Right ventricle myocardium inferior (tissue), 1 donor: Measurements from ENCODE around the gene TMEM41B. TPM values are rescaled to one million over a fixed set of nuclear protein-coding genes. Genes with fewer than 3 reads are reported as not detected.
"Not testable (repeated sequence)": the region's sequence is repeated elsewhere in the genome, so short reads cannot be mapped to it uniquely, and the experiment has no call there.

Source experiments
- ATAC-seq: fragments of 200-7000 bp; cut with Tn5 transposase; one replicate; pipeline ENCODE4 v1.9.1; 2020; ENCODE audit warnings: mild to moderate bottlenecking, moderate library complexity
- DNase-seq: peaks from one replicate; pipeline ENCODE4 v3.0.0; 2021; ENCODE audit errors: missing footprints
- intact Hi-C: fragments of 100-400 bp; cut with DNase I; formaldehyde crosslinking; loops from one replicate; pipeline ENCODE4 v1.11.0; 2022
- total RNA-seq: library from RNA; stranded (reverse); fragmentation: NEBNext Ultra II Directional; extraction: Animal tissue kit (Norgen Biotek cat#: 25700); gene quantifications from one replicate; pipeline ENCODE4 v1.2.1, GENCODE V29; 2021
- donor health status: DM: no; HTN: yes; CAD: no; lungs with severe emphysema.

The TMEM41B gene
- total RNA-seq, 1 donor from 2014 or later, result 17.4 TPM

DNA sequence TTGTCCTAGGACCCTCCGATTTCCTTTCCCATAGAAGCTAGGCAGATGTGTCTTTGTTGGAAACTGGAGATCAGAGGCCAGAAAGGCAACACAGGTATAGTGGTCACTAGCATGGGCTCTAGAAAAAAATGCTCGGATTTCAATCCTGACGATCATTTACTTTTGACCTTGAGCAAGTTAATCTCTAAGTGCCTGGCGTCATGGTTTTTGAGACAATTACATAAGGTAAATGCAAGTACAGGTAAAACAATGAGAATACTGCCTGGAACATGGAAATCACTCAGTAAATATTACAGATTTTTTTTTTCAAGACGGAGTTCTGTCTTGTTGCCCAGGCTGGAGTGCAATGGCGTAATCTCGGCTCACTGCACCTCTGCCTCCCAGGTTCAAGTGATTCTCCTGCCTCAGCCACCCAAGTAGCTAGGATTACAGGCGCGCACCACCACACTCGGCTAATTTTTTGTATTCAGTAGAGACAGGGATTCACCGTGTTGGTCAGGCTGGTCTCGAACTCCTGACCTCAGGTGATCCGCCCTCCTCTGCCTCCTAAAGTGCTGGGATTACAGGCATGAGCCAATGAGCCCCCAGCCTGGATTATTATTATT is 48.2 kb downstream of the TMEM41B start:
- intact Hi-C loops, result loop anchor here (5.0 to 10.0 kb wide), 2 partner anchors 91 to 96 kb away; no protein-coding TSS in a partner anchor
- ATAC-seq, result no peak
- DNase-seq, result no peak

DNA sequence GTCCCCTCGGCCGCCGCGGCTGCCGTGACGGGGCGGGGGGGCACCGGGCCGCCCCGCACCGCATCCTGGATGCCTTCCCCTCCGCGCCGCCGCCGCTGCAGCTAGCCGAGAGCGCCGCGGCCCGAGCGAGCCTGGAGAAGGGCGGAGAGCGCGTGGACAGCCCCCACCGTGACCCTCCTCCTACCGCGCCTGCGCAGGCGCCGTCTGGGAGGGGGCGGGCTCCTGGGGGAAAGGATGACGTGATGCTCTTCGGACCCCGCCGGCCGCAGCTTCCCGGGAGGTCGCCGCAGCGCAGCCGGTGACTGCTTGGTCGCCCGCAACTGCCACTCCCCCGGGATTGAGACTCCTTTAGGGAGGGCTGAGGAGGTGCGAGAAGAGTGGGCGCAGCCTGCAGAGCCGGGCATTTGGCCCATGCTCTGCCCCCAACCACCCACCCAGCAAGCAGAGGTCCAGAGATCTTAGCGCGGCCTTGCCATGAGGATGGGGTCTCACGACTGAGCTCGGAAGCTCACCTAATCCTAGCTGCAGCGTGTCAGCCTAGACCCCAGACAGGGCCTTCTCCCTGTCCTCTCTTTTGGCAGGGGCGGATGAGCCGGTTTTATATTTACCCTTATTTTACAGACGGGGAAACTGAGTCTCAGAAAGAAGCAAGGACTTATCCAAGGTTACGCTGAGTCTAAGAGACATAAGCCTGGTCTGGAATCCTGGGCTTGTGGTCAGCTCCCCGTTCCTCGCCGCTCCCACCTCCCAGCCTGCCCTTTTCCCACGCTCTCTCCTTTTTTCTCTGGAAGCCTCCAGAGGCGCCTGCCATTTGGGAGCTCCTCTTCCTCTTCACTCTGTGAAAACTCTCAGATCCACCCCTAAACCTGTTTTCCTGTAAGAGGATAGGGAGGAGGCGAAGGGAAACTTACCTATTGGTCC is 48.9 kb downstream of the TMEM41B start, which contains the start of gene DENND5A:
DENND5A (minus strand) TSS at position 140 of the 921 bp plus-strand sequence. CDS start 281 bp downstream, outside the sequence.
- DNase-seq, result peak; percentile 95
- intact Hi-C loops, result loop anchor here (2.0 to 10.0 kb wide), 5 partner anchors 49 to 195 kb away; partner anchors contain the start of genes IPO7, TMEM41B and ZNF143
- peak; percentile 94 for ATAC-seq

DNA sequence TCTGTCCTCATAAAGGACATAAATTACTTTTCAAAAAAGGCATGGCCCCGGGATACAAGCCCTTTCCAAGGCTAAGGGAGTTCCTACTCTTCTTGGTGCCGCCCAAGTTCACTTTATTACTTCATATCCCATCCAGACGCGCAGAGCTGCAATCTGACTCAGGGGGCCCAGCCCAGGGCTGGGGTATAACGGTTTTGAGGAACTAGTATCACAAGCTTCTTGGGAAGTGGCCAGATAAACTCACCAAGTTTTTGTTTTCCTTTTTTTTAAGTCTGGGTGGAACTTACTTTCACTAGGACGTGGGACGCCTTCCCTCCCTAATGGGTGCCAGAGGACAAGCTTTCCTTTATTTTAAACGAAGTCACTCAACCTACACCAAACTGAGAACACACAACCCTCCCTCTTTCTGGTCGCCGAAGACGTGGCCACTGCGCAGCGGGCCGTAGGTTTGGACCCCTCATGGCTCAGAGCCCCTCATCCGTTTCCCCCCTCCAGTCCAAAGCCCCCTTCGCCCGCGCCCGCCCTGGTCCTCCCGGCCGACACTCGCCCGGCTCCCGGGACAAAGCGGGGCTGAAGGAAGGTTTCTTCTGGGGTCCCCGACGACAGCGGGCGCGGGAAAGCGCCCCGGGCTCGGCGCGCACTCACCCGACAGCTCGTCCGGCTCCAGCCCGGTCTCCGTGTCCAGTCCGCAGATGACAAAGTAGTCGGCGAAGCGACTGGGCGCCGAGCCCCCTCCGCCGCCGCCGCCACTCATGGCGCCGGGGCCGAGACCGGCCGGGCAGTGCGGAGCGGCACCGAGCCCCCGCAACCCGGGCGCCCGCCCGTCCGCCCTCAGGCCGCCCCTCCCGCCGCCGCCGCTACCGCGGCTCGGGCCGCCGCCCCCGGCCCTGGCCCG is 49.8 kb downstream of the TMEM41B start:
- intact Hi-C loops, result loop anchor here (2.0 to 10.0 kb wide), 6 partner anchors 50 to 196 kb away; partner anchors contain the start of genes IPO7, TMEM41B and ZNF143
- DNase-seq (peak; percentile 86), ATAC-seq (peak; percentile 74)

DNA sequence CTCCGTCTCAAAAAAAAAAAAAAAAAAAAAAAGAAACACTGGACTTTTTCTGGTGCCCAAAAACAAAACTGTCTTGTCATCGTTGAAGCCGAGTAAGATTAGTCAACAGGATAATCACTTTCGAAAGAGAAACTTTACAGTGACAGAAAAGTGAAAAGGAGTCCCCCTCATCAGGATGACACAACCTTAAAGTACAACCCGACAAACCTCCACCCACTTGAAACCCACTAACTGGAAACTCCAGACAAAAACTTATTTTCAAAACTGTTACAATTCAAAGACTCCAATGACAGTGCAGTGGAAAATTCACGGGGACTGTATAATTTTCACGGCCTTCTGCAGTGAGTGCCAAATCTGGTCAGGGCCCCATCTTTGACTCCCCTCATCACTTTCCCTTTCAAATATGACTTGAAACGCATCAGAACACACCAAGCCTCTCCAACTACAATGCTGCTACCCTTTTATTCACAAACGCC is 50.5 kb downstream of the TMEM41B start:
- no peak for DNase-seq
- ATAC-seq, result no peak
- intact Hi-C loops, result loop anchor here (2.0 to 10.0 kb wide), 5 partner anchors 51 to 197 kb away; partner anchors contain the start of genes IPO7, TMEM41B and ZNF143

DNA sequence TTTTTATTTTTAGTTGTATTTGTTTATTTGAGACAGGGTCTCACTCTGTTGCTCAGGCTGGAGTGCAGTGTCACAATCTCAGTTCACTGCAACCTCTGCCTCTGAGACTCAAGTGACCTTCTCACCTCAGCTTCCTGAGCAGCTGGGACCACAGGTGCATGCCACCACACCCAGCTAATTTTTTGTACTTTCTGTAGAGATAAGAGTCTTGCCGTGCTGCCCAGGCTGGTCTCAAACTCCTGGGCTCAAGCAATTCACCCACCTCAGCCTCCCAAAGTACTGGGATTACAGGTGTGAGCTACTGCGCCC is 53.6 kb downstream of the TMEM41B start:
- intact Hi-C loops, result loop anchor here (5.0 to 10.0 kb wide), 2 partner anchors 48 to 86 kb away; no protein-coding TSS in a partner anchor
- ATAC-seq, DNase-seq: not testable (repeated sequence)

DNA sequence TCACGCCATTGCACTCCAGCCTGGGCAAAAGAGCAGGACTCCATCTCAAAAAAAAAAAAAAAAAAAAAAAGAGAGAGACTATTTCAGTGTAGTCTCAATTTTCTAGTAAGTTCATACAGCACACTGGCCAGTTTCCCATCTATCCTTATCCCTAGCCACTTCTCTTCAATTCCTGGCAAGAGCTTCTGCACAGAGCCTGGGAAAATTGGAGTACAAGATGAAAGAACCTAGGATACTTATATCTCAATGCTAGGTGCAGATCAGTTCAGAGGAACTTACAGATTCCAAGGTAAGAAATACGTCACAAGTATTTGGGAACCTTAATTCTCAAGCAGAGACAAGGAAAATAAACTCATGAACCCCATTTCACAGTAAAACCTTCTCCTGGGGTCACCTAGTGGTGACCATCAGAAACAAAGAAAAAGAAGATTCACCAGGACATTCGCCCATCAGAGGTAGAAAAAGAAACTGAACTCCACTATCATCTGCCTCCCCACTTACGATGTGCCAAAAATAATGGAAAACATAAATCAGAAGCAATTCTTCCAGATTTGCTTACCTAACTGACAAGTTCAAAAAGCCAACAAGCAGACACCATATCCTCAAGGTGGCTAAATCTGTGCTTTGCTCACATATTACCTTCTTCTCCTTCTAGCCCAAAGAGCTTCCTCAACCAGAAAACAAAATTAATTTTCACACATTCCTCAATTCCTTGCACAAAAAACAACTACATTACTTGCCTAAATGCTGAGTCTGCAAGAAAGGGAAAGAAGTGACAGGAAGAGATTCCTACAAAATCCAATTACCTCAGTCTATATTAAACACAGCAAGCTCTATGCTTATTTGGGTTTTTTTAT is 54.2 kb downstream of the TMEM41B start:
- ATAC-seq (no peak), DNase-seq (no peak)
- intact Hi-C loops, result loop anchor here (5.0 to 10.0 kb wide), 2 partner anchors 48 to 85 kb away; no protein-coding TSS in a partner anchor

DNA sequence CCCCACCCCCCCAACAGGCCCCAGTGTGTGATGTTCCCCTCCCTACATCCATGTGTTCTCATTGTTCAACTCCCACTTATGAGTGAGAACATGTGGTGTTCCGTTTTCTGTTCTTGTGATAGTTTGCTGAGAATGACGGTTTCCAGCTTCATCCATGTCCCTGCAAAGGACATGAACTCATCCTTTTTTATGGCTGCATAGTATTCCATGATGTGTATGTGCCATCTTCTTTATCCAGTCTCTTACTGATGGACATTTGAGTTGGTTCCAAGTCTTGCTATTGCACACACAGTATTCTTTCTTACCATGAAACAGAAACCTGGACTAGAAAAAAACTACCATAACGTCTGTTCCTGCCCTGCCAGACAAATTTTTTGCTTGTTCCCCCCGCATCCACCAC is 56.1 kb downstream of the TMEM41B start:
- intact Hi-C loops, DNase-seq, ATAC-seq: not testable (repeated sequence)

DNA sequence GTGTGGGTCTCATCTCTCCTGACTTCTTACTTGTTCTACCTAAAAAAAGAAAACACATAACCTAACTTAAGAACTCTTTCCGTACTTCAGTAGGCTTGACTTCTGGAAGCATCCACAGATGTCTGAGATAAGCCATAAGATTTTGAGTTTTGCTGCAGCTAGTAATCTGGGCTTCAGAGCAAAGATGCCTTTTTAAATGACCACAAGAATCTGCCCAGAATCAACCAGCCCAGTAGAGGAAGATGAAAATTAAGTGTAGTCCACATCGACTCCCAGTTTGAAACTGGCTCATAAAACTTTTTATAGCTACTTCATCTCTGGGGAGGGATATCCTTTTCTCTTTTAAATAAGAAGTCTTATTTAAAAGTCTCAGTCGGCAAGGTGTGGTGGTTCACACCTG is 60.0 kb downstream of the TMEM41B start:
- DNase-seq (no peak), ATAC-seq (no peak)
- intact Hi-C loops, result no loop called here

DNA sequence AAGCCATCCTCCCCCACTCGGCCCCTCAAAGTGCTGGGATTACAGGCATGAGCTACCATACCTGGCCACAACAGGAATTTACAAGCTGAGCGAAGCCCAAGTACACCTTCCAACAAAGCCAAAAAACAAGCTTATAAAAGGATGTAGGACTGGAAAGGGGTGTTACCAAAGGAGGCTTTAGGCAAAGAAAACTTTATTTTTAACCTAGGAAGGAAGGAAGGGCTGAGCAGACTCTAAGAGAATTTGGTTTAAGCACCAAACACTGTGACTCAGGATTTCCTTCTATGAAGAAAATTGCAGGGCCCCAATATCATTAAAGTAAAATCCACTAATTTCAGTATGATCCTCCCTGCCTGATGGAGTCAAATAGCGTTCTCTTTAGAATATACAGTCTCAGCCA is 61.3 kb downstream of the TMEM41B start:
- intact Hi-C loops, result no loop called here
- ATAC-seq (no peak), DNase-seq (no peak)

DNA sequence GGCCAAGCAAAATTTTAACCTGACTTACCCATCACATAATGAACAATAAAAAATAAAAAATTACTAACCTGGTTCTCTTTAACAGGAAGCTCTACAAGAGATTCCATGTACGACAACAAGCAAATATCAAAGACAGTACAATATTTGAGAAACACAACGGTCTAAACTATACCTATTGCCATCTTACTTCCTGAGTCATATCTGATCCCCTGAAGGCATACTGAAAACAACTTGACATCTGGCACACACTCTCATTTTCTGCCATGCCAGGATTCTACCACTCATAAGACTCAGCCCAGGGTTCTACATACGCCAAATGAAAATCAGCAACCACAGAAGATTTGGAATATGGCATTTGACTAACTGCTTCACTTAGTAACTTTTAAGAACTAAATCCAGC is 63.1 kb downstream of the TMEM41B start:
- DNase-seq (no peak), ATAC-seq (no peak)
- intact Hi-C loops, result no loop called here

DNA sequence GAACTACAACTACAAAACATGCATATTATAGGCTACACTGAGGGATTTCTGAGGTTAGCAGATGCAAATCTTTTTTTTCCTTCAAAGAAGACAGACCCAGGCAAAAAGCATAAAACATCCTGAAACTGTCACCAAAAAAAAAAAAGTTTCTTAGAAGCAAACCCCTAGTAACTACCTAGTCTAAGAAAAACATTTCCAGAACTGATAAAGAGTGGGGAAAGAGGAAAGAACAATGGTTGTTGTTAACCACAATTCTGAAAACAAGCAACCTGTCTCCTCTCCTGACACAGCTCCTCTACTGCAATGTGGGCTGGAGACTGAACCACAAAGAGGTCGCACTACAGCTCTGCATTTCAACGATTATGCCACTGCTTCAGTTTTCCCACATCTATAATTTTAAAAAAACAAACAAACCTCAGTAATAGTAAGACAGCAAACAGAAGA is 64.2 kb downstream of the TMEM41B start:
- intact Hi-C loops, result no loop called here

DNA sequence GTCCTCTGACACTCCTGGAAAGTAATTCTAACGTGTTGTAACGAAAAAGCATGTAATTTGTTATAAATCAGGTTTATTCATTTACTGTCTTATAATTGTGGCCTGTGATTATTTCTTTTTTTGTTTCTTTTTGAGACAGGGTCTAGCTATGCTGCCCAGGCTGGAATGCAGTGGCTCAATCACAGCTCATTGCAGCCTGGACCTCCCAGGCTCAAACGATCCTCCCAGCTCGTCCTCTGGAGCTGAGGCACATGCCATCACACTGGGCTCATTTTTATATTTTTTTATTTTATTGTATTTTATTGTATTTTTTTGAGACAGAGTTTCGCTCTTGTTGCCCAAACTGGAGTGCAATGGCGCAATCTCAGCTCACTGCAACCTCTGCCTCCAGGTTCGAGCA is 65.1 kb downstream of the TMEM41B start:
- intact Hi-C loops, result no loop called here
- no peak for DNase-seq
- ATAC-seq, result no peak

More for the DNA sequence above, 64.2 kb downstream of the TMEM41B start:
- DNase-seq (no peak), ATAC-seq (no peak)

DNA sequence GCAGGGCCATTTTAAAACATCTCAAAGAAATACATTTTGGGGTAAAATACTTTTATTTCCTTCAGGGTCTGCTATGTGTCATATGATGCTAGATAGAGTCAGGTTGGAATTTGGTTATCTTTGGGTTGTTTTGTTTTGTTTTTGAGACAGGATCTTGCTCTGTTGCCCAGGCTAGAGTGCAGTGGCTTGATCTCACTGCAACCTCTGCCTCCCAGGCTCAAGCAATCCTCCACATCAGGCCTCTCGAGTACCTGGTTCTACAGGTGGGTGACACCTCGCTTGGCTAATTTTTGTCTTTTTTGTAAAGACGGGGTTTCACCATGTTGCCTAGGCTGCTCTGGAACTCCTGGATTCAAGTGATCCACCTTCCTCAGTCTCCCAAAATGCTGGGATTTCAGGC is 66.5 kb downstream of the TMEM41B start:
- intact Hi-C loops, result no loop called here
- DNase-seq, result no peak
- no peak for ATAC-seq

DNA sequence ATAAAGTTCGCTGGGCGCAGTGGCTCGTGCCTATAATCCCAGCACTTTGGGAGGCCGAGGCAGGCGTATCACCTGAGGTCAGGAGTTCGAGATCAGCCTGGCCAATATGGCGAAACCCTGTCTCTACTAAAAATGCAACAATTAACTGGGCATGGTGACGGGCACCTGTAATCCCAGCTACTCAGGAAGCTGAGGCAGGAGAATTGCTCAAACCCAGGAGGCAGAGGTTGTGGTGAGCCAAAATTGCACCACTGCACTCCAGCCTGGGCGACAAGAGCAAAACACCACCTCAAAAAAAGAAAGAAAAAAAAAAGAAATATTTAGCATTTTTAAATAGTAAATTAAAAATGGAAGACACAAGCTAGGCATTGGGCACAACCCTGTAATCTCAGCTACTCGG is 78.2 kb downstream of the TMEM41B start:
- DNase-seq, intact Hi-C loops, ATAC-seq: not testable (repeated sequence)

DNA sequence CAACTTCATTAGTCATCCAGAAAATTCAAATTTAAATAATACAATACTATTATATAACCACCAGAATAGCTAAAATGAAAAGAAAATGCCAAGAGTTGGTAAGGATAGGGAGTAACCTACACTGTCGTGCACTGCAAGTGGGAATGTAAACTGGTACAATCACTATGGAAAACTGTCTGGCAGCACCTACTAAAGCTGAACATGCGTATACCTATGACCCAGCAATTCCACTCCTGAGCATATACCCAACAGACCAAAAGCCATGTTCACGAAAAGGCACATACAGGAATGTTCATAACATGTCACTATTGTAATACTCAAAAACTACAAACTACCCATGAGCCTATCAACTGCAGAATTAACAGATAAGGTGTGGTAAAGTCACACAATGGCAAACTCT is 81.9 kb downstream of the TMEM41B start:
- intact Hi-C loops, result no loop called here
- DNase-seq (no peak), ATAC-seq (no peak)

DNA sequence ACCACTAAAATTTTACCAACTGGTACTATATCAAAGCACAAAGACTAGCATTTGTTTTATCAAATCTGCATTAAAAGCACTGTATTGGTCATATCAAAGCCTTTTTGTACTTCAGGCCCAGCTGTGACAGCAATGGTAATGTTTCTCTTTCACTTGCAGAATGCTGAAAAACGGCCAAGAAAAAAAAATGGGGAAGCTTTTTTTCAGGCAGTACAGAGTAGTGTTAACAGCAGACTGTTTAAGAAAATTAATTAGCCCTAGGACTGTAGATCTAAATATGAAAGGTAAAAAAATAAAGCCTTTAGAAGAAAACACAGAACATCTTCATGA is 82.6 kb downstream of the TMEM41B start:
- peak; percentile 69 for ATAC-seq
- intact Hi-C loops, result no loop called here
- DNase-seq, result no peak
